Ishikawa (cell line): Measurements from ENCODE around the gene UBTD2.

ENCODE experiments used
- CEBPB ChIP-seq: IDR thresholded peaks from 2 replicates; pipeline ENCODE4 v1.6.1; 2012
- CREB1 ChIP-seq: IDR thresholded peaks from 2 replicates; pipeline ENCODE4 v1.6.1; 2012; ENCODE audit warnings: low read depth
- EGR1 ChIP-seq: IDR thresholded peaks from 2 replicates; pipeline ENCODE4 v1.6.1; 2012
- EP300 ChIP-seq: IDR thresholded peaks from 2 replicates; pipeline ENCODE4 v1.6.1; 2012; ENCODE audit warnings: borderline replicate concordance
- FOXM1 ChIP-seq: IDR thresholded peaks from 2 replicates; pipeline ENCODE4 v1.6.1; 2012; ENCODE audit warnings: low read depth, borderline replicate concordance
- MAX ChIP-seq: IDR thresholded peaks from 2 replicates; pipeline ENCODE4 v1.6.1; 2012
- NFIC ChIP-seq: IDR thresholded peaks from 2 replicates; pipeline ENCODE4 v1.6.1; 2012
- RAD21 ChIP-seq: IDR thresholded peaks from 2 replicates; pipeline ENCODE4 v1.6.1; 2012; ENCODE audit warnings: low read depth
- REST ChIP-seq: IDR thresholded peaks from 2 replicates; pipeline ENCODE4 v1.6.1; 2012; ENCODE audit warnings: low read depth, mild to moderate bottlenecking
- TAF1 ChIP-seq: IDR thresholded peaks from 2 replicates; pipeline ENCODE4 v1.6.1; 2012; ENCODE audit warnings: low read depth, mild to moderate bottlenecking
- TCF12 ChIP-seq: IDR thresholded peaks from 2 replicates; pipeline ENCODE4 v1.6.1; 2012; ENCODE audit warnings: low read depth
- TEAD4 ChIP-seq: IDR thresholded peaks from 2 replicates; pipeline ENCODE4 v1.6.1; 2012
- USF1 ChIP-seq: IDR thresholded peaks from 2 replicates; pipeline ENCODE4 v1.6.1; 2012
- YY1 ChIP-seq: IDR thresholded peaks from 2 replicates; pipeline ENCODE4 v1.6.1; 2012; ENCODE audit warnings: low read depth
- ZBTB7A ChIP-seq: IDR thresholded peaks from 2 replicates; pipeline ENCODE4 v1.6.1; 2012; ENCODE audit warnings: low read depth

The UBTD2 gene

GRCh38 chr5:172229904-172230303 lies 53.7 kb downstream of the UBTD2 start:
- TF ChIP-seq MAX (no peak), ZBTB7A (no peak), REST (no peak), CEBPB (no peak), TCF12 (no peak), NFIC (no peak), CREB1 (no peak), TAF1 (no peak), EGR1 (no peak), RAD21 (no peak), EP300 (no peak), FOXM1 (no peak), TEAD4 (no peak), USF1 (no peak), YY1 (no peak)

GRCh38 chr5:172224996-172225395 lies 58.6 kb downstream of the UBTD2 start:
- no peak for TF ChIP-seq EP300
- TF ChIP-seq TAF1 = no peak
- no peak for TF ChIP-seq CEBPB
- no peak for TF ChIP-seq FOXM1
- no peak for TF ChIP-seq USF1
- no peak for TF ChIP-seq CREB1
- no peak for TF ChIP-seq NFIC
- no peak for TF ChIP-seq TEAD4
- no peak for TF ChIP-seq MAX
- no peak for TF ChIP-seq EGR1
- no peak for TF ChIP-seq TCF12
- TF ChIP-seq RAD21 = no peak

GRCh38 chr5:172223901-172224873 lies 59.4 kb downstream of the UBTD2 start:
- TF ChIP-seq MAX (no peak), CEBPB (no peak), YY1 (no peak), EGR1 (no peak), RAD21 (no peak), CREB1 (no peak), EP300 (no peak), TCF12 (no peak), TEAD4 (no peak)

GRCh38 chr5:172219296-172219695 lies 64.3 kb downstream of the UBTD2 start:
- TF ChIP-seq TEAD4 (no peak), CREB1 (no peak), REST (no peak), CEBPB (no peak), EP300 (no peak), USF1 (no peak), RAD21 (no peak), FOXM1 (no peak), EGR1 (no peak), TAF1 (no peak), ZBTB7A (no peak), YY1 (no peak), MAX (no peak), TCF12 (no peak), NFIC (no peak)
